Measurements from ENCODE around the gene HEXIM2. TPM values are rescaled to one million over a fixed set of nuclear protein-coding genes. Genes with fewer than 3 reads are reported as not detected.

Gene HEXIM2, protein sequence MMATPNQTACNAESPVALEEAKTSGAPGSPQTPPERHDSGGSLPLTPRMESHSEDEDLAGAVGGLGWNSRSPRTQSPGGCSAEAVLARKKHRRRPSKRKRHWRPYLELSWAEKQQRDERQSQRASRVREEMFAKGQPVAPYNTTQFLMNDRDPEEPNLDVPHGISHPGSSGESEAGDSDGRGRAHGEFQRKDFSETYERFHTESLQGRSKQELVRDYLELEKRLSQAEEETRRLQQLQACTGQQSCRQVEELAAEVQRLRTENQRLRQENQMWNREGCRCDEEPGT
- total RNA-seq, result 10 to 100 TPM in 1 of 2 donors, 1 to 10 TPM in 1; 7.1 to 27.0 TPM

DNA sequence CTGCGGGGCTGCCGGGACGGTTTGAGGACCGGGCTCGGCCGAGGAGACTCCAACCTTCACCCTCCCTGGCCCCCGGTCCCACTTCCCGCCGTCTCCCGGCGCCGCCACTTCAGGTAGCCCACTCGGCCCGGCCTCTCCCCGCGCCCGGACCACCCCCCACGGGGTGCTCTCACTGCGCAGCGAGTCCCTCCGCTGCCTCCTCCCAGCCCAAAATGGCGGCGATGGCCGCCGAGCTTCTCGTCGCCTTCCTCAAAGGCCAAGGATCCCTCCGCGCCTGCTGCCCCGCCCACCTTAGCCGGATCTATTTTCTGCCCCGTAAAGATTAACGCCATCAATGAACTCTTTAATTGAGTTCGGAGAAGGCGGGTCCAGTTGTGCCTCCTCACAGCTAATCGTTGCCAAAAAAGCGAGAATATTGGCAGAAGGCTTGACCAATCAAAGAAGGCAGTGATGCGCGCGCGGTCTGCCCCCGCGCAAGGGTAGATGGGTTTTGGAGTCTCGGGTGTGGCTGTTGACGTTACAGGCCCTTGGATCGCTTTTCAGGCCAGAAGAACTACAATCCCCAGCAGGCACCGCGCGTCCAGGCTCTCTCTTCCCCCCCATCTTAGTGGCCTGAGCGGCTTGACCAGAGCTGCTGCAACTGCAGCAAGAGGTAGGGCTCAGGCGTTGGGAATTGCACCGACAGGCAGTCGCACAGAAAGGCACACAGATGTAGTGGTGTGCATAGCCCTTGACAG is at the start of gene HEXIM2:
HEXIM2 (plus strand) TSS at position 588 of the 737 bp plus-strand sequence. CDS start 919 bp downstream, outside the sequence.
- peak; percentile 89 for TF ChIP-seq POLR2A (IDR thresholded peaks at IDR 0.05)
- TF ChIP-seq POLR2AphosphoS5 (IDR thresholded peaks at IDR 0.05), result peak; percentile 100
- TF ChIP-seq, protein P1, sequence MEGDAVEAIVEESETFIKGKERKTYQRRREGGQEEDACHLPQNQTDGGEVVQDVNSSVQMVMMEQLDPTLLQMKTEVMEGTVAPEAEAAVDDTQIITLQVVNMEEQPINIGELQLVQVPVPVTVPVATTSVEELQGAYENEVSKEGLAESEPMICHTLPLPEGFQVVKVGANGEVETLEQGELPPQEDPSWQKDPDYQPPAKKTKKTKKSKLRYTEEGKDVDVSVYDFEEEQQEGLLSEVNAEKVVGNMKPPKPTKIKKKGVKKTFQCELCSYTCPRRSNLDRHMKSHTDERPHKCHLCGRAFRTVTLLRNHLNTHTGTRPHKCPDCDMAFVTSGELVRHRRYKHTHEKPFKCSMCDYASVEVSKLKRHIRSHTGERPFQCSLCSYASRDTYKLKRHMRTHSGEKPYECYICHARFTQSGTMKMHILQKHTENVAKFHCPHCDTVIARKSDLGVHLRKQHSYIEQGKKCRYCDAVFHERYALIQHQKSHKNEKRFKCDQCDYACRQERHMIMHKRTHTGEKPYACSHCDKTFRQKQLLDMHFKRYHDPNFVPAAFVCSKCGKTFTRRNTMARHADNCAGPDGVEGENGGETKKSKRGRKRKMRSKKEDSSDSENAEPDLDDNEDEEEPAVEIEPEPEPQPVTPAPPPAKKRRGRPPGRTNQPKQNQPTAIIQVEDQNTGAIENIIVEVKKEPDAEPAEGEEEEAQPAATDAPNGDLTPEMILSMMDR (IDR thresholded peaks at IDR 0.05), result peak in 1 of 4 experiments; percentile 11
- WGBS, result under 1% methylated on average over 53 of the region's 53 CpGs
- peaks cover 12% of the 10 kb centered on the region for H3K4me1 ChIP-seq (replicated peaks)
- H3K36me3 ChIP-seq, result no peaks in the 10 kb centered on the region
- no peaks in the 10 kb centered on the region for H3K27me3 ChIP-seq (replicated peaks; ENCODE audit: insufficient read depth)
- no peaks in the 10 kb centered on the region for H3K9me3 ChIP-seq
- DNase-seq (ENCODE audit: low spot score), result peak; percentile 99
- peak within 1 kb of the TSS; percentile 62 to 88 for H3K4me3 ChIP-seq
- H3K27ac ChIP-seq, result peak within 1 kb of the TSS; percentile 99 to 100
- intact Hi-C loops (cut with DNase I), result no loop called here

DNA sequence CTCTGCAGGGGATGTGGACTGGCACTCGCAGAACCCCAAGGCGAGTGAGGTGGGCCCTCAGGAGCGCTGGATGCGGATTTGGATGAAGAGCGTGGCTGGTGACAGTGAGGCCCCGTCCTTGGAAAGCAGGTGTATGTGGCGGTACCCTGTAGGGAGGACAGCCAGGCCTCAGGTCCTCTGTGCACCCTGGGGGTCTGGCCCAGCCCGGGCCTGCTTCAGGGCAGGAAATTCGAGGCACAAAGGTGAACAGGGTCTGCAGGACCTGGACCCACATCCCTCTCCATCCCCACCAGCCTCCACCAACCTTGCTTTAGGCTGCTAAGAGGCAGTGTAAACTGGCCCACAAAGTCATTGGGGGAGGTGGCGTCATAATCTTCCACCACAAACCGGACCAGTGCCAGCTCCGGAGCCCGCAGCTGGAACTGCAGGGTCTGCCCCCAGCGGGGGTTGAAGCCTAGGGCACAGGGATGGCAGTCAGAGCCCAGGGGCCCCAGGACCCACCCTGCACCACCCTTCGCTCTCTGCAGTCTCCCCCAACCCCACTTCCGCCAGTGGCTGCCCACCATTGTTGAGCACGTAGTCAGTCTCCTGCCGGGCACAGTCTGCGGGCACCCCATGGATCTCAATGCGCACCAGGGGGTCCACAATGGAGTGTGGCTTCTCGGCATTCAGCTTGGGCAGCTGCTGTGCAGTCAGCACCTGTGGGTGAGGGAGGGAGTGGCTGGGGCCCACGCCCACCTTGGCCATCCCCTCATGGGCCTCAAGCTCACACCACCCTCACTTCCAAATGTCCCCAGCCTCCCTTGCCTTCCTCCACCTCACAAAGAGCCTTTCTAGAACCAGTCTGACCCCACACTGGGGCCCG is 48.9 kb upstream of the HEXIM2 start:
- Histone ChIP-seq H3K9me3 (no peaks in the 10 kb centered on the region), H3K4me1 (replicated peaks) (no peaks in the 10 kb centered on the region), H3K27ac (no peak overlapping the region), H3K36me3 (no peaks in the 10 kb centered on the region), H3K27me3 (replicated peaks; ENCODE audit: insufficient read depth) (no peaks in the 10 kb centered on the region), H3K4me3 (no peak overlapping the region)
- no peak for DNase-seq (ENCODE audit: low spot score)
- 93% methylated on average over 22 of the region's 23 CpGs for WGBS
- intact Hi-C loops (cut with DNase I), result no loop called here
- TF ChIP-seq POLR2AphosphoS5 (IDR thresholded peaks at IDR 0.05), result no peak
- no peak for TF ChIP-seq POLR2A (IDR thresholded peaks at IDR 0.05)
- TF ChIP-seq, protein P1 (IDR thresholded peaks at IDR 0.05), result no peak

DNA sequence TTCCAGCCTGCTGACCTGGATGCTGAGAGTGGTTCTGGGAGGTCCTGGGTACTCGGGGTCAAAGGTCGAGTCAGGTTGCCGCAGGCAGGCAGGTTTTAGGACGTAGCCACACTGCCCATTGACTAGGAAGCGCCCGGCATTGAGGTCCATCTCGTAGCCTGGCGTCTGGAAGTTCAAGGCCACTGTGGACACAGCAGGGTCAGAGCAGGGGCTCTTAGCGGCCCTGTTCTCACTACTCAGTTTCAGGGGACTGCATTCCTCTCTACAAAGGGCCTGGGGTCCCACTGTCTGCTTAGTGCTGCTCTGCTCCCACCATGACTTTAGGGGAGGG is 48.3 kb upstream of the HEXIM2 start:
- Histone ChIP-seq H3K9me3 (no peaks in the 10 kb centered on the region), H3K4me3 (no peak overlapping the region), H3K4me1 (replicated peaks) (no peaks in the 10 kb centered on the region), H3K27ac (no peak overlapping the region), H3K27me3 (replicated peaks; ENCODE audit: insufficient read depth) (no peaks in the 10 kb centered on the region), H3K36me3 (no peaks in the 10 kb centered on the region)
- no peak for DNase-seq (ENCODE audit: low spot score)
- WGBS, result 89% methylated on average over 9 of the region's 9 CpGs
- intact Hi-C loops (cut with DNase I), result no loop called here
- TF ChIP-seq POLR2A (IDR thresholded peaks at IDR 0.05), result no peak
- TF ChIP-seq, protein P1 (IDR thresholded peaks at IDR 0.05), result no peak
- TF ChIP-seq POLR2AphosphoS5 (IDR thresholded peaks at IDR 0.05), result no peak

DNA sequence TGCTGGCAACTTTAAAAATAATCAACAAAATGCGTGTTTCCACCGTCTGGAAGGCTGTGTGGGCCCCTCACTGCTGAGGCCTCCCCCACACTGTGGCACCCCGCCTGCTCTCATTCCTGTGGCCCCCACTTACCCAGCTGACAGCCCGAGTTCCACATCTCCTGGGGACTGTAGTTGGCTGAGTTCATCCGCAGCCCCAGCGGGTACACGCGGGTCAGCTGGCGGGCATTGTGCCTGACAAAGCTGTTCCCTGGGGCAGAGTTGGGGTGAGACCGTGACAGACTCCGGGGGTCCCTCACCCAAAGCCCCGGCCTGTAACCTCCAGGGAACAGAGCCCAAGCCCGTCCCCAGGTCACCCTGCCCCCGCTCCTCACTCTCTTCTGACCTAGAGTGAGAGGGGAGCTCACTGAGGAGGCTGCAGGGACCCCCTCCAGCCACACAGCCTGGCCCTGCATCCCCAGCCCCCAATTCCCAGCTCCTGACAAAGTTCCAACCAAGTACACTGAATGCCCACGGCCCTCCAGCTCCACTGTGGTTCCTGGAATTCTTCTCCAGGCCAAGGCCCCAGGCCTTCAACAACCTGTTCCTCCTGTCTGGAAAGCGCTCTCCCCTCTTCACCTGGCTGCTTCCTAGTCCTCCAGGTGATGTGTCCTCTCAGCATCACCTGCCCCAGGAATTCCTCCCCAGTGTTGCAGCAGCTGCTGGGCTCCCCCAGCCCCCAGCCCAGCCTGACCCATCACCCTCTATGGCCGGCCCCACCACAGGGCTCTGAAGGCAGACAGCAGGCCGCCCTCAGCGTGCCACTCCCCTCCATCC is 47.4 kb upstream of the HEXIM2 start:
- no peak overlapping the region for H3K4me3 ChIP-seq
- intact Hi-C loops (cut with DNase I), result no loop called here
- no peaks in the 10 kb centered on the region for H3K9me3 ChIP-seq
- TF ChIP-seq POLR2AphosphoS5 (IDR thresholded peaks at IDR 0.05) (no peak), POLR2A (IDR thresholded peaks at IDR 0.05) (no peak)
- TF ChIP-seq, protein P1 (IDR thresholded peaks at IDR 0.05), result no peak
- no peak for DNase-seq (ENCODE audit: low spot score)
- WGBS, result 81% methylated on average over 19 of the region's 19 CpGs
- no peaks in the 10 kb centered on the region for H3K27me3 ChIP-seq (replicated peaks; ENCODE audit: insufficient read depth)
- no peaks in the 10 kb centered on the region for H3K4me1 ChIP-seq (replicated peaks)
- H3K27ac ChIP-seq, result no peak overlapping the region
- H3K36me3 ChIP-seq, result no peaks in the 10 kb centered on the region
